HG03558 (cell line): ENCODE measurements around the gene ARHGEF28.

ENCODE experiments used
- ATAC-seq: cut with Tn5 transposase; IDR thresholded peaks from one replicate; pipeline ENCODE4 v1.9.1; 2021; ENCODE audit warnings: moderate number of reproducible peaks; ENCODE audit not compliant: unreplicated experiment; ENCODE audit errors: extremely low read depth

ARHGEF28 gene

GRCh38 chr5:73913971-73914370 is 288.0 kb downstream of the ARHGEF28 start:
- no peak for ATAC-seq

DNA sequence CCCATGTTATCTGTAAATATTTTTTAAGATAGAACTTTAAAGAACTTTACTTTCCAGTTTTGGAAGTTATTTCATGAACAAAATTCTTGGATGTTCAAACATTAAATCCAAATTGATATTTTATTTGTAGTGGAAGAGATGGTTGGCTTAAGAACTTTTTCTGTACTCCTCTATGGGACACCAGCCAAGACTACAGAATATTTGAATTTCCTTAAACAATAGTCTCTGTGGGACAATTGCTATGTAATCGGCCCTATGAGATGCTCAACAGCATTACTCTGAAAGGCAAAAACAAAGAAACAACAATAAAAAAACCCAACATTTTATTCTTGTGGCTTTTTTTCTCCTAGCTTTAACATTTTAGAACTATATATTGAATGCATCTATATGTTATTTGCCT is 289.3 kb downstream of the ARHGEF28 start:
- no peak for ATAC-seq

- no peak for ATAC-seq
These were observed 291.4 kb downstream of the ARHGEF28 start for GRCh38 chr5:73917433-73917832.

DNA sequence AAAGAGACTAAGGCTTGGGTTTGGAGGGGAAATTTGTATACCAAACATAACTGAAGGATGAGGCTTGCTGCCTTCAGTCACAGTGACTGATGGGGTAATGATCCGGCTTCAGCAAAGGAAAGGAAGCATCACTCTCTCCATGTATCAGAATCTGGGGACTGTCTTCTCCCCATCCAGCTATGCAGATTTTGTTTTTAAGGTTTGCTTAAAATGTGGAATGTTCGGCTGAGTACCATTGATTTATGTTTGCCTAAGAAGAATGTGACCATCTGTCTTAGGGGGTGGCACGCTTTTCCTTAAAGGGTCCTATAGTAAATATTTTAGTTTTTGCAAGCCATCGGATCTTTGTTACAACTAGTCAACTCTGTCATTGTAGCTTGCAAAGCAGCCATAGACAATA is 291.9 kb downstream of the ARHGEF28 start:
- ATAC-seq, result no peak

GRCh38 chr5:73918791-73919221 is 292.8 kb downstream of the ARHGEF28 start:
- no peak for ATAC-seq

DNA sequence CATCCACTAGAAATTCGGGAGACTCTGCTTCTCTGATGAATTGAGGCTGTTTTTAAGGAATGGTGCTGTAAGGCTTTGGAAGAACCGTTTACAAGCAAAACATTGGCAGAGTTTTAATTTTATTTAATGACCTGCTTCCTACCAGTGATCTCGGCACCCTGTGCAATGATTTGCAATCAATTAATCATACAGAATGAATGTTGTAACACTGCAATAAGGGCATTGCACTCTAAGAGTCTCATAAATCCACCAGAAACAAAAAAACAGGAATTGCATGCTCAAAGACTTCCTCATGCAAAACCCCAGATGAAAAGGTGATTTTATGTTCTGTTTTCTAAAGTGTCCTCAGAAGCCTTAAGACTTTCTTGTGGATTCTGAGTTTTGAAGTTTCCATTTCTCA is 295.7 kb downstream of the ARHGEF28 start:
- no peak for ATAC-seq

DNA sequence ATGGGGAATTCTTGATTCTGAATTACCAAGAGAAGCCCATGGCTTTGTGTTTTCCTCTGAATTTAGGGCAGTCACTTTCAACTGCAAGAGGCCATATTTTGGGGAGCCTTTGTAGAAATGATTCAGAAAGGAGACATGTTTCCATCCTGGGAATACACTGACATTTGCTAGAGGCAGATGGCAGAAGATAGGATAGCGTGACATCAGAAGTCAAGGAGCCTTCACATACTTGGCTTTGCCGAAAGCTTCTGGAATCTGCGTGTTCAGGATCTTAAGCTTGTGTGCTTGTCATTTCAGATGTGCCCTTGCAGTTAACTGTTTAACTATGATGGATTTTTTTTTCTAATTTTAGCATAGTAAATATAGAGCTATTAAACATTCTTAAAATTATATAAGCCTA is 296.2 kb downstream of the ARHGEF28 start:
- ATAC-seq, result no peak

GRCh38 chr5:73922875-73923557 is 297.0 kb downstream of the ARHGEF28 start:
- no peak for ATAC-seq

DNA sequence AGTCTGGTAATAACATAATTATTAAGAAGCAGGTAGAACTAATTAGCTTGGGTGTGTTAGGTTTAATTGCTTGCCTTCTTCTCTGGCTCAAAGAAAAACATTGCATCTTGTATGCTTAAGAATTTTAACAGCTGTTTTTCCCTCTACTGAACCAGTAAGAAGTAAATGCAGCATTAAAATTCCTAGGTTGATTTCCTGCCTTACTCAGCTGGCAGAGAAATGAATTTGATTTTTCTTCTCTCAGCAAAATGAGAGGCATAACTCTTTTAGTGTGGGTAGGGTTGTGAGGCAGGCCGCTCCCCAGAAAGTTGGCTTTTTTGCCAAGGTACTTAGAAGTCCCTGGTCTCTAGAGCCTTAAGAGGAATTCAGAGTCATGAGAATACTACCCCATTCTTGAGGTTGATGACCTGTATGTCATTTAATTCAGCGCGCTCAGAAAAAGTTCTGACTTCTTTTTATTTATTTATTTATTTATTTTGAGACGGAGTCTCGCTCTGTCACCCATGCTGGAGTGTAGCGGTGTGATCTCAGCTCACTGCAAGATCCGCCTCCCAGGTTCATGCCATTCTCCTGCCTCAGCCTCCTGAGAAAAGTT is 302.6 kb downstream of the ARHGEF28 start:
- no peak for ATAC-seq

- ATAC-seq, result no peak
These were observed 309.7 kb downstream of the ARHGEF28 start for GRCh38 chr5:73935719-73936118.

- no peak for ATAC-seq
These were observed 312.4 kb downstream of the ARHGEF28 start for GRCh38 chr5:73938280-73938937.

DNA sequence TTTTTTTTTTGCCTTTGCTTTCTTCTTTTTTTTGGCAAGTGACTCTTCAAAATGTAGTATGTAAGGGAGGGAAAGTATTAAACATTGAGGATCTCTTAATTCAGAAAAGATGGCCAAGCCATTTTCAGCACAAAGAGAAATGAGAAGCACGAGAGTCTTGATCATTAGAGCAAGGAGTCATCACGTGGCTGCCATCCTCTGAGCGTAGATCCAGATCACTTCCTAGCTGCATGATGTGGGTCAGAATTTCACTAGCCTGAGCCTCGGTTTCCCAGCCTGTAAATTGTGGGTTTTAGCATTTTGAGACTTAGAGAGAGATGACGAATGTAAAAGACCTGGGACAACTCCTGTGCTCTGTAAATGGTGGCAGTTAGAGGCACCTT is 312.9 kb downstream of the ARHGEF28 start:
- no peak for ATAC-seq

- ATAC-seq, result no peak
These were observed 313.6 kb downstream of the ARHGEF28 start for GRCh38 chr5:73939557-73939956.

GRCh38 chr5:73940026-73940425 is 314.0 kb downstream of the ARHGEF28 start:
- no peak for ATAC-seq

DNA sequence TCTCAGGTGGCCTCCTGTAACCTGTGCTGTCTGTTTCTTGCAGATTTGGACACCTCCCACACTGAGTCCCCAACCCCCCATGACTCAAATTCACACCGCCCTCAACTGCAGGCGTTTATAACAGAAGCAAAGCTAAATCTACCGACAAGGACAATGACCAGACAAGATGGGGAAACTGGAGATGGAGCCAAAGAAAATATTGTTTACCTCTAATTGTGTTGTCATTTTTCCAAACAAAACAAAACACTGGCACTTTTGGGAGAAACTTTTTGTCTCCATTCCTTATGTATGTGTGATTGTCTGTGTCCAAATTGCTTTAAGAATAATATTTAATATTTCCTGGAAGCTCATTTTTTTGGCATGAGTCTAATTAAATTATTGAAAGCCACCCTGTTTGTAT is 314.8 kb downstream of the ARHGEF28 start:
- no peak for ATAC-seq

DNA sequence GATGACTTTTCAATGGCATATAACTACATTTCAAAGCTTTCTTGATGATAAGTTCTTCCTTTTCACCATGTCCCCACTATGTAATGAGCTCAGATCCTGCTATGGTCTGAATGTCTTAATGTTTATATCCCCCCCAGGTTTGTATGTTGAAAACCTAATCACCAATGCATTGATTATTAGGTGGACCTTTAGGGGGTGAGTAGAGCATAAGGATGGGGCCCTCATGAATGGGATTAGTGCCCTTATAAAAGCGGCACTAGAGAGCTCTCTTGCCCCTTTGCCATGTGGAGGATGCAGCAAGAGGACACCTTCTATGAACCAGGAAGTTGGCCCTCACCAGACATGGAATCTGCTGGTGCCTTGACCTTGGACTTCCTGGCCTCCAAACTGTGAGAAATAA is 316.8 kb downstream of the ARHGEF28 start:
- ATAC-seq, result no peak

GRCh38 chr5:73943397-73943796 is 317.4 kb downstream of the ARHGEF28 start:
- no peak for ATAC-seq

- no peak for ATAC-seq
These were observed 318.6 kb downstream of the ARHGEF28 start for GRCh38 chr5:73944581-73944980.

DNA sequence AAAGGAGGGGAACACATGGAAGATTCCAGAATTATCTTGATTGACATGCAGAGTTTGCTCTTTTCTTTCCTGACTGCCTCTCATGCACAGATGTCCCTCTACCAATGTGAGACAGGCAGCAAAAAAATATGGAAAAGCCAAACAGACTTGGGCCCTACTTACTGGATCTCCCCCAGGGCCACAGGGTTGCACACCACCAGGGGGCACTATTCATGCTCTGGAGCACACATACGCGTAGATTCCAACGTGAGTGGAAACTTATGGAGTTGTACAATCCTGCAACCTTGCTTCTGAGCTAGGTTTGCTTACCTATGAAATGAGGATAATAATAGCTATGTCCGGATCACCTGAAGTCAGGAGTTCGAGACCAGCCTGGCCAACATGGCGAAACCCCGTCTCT is 319.5 kb downstream of the ARHGEF28 start:
- ATAC-seq, result no peak

DNA sequence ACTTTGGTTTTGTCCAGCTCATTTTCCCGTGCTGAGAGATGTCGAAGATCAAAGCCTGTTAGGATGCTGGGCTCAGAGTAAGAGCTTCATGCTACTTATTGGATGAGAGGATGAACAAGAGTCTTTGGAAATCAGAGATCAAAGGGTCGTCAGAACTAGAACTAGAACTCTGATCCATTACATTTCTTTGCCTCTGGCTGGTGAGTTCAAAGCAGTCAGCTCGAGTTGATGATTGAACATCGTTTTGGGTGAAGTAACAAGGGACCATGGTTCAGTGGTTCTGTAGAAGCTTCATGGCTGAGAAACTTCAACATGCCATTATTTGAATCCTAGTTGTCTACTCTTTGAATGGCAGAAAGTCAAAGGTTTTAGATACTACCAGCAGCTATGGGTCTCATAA is 320.3 kb downstream of the ARHGEF28 start:
- ATAC-seq, result no peak

- ATAC-seq, result no peak
These were observed 321.1 kb downstream of the ARHGEF28 start for GRCh38 chr5:73946919-73947602.
